ENCODE results near the gene MTCH1.
"Not testable (repeated sequence)": the region's sequence is repeated elsewhere in the genome, so short reads cannot be mapped to it uniquely, and the experiment has no call there.

Gene MTCH1

DNA sequence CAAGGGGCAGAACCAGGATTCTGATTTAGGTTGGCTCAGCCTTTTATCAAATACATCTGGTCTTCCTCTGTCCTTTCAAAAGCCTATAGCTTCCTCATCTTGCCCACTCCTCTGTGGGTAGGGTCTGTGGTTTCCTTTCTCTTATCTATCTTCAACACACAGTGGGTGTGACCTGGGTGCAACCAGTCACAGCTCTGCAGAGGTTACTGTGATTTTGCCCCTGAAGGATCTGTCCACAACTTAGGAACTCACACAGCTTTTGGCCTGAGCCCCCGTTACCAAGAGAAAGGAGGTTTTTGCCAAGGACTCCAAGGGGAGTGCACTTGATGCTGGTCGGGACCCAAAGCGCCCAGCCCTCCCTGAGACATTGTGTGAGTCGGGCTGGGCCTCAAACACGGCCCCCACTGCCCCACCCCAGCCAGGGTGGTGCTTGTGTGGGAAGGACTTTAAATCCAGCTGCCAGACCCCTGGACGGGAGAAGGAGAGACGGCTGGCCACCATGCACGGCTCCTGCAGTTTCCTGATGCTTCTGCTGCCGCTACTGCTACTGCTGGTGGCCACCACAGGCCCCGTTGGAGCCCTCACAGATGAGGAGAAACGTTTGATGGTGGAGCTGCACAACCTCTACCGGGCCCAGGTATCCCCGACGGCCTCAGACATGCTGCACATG lies 31.6 kb downstream of the MTCH1 start, which contains the start of gene PI16:
PI16 (plus strand) TSS at position 477 of the 670 bp plus-strand sequence; CDS start at position 500, 23 bp downstream.
- DNase-seq (ENCODE audit: low spot score), result no peak

DNA sequence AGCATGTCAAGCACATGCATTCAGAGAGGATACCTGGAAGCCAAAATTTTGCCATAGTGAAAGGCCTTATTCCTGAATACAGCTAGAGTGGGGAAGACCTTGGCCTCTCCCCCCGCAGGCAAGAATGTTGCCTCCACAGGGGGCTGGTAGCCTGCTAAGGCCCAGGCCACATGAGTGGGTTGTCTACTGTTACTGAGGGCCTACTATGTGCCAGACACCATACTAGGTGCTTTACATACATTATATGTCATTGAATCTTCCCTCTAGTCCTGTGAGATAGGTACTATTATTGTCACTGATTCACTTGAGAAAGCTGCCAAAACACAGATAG lies 32.1 kb downstream of the MTCH1 start:
- no peak for DNase-seq (ENCODE audit: low spot score)

DNA sequence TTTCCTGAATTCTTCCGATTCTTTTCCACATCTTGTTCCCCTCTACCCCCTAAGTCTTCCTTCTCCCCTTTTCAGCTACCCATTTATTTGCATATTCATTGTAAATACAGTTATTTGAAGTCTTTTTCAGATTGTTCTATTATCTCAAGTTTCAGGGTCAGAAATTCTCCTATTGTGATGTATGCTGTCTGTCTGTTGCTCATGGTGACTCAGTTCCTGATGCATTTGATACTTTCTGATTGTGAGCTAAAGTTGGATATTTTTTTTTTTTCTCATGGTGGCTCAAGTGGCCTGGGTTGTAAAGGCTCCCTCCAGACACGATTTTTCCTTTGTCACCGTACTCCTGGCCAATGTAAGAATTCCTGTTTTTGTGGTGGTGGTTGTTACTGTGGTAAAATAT lies 36.4 kb downstream of the MTCH1 start:
- no peak for DNase-seq (ENCODE audit: low spot score)

DNA sequence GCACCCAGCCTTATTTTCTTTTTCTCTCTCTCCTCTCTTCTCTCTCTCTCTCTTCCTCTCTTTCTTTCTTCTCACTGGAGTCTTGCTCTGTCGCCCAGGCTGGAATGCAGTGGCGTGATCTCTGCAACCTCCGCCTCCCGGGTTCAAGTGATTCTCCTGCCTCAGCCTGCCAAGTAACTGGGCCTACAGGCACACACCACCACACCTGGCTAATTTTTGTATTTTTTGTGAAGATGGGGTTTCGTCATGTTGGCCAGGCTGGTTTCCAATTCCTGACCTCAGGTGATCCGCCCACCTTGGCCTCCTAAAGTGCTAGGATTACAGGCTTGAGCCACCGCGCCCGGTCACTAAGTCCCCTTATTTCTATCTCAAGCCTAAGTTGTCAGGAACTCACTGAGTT lies 36.9 kb downstream of the MTCH1 start:
- not testable (repeated sequence) for DNase-seq (ENCODE audit: low spot score)

DNA sequence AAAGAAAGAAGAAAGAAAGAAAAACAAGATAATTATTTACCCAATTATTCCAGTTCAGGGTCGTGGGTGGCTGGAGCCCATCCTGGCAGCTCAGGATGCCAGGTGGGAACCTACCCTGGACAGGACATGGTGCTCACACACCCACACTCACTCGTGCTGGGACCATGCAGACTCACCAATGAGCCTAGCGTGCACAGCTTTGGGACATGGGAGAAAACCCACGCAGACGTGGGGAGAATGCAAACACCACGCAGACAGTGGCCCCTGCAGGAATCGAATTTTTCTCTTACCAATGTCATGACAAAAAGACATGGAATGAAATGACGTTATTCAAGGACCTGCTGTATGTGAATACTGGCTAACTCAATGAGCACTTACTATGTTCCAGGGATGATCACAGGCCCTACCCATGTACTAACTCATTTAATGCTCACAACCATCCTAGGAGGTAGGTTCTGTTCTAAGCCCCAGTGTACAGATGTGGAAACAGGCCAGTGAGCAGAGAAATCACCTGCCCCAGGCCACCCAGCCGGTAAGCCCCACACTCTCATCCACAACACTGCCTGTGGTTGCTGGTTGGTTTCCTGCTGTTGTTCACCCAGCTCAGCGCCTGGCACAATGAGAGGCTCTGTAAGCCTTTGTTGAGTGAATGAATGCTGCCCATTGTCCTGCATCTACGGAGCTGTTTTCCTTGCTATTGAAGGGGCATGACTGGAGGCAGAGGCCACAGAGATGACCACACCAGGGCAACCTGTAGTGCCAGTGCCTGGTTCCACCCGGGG lies 38.2 kb downstream of the MTCH1 start:
- DNase-seq (ENCODE audit: low spot score), result no peak

DNA sequence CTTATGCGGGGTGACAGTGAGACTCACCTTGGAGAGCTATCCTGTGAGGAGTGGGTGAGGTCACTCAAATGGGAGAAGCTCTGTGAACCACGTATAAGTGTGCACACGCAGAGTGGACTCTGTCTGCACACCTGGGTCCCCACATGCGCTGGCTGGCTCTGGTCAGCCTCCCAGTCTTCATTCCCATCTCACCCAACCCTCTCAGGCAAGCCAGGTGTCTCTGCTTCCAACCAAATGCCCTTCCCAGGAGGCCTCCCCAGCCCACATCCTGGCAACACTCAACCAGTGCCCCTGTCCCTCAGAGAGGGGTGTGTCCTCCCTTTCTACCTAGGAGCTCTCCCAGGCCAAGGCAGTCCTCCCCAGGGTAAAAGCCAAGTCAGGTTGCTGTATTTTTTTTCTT lies 39.5 kb downstream of the MTCH1 start:
- no peak for DNase-seq (ENCODE audit: low spot score)

DNA sequence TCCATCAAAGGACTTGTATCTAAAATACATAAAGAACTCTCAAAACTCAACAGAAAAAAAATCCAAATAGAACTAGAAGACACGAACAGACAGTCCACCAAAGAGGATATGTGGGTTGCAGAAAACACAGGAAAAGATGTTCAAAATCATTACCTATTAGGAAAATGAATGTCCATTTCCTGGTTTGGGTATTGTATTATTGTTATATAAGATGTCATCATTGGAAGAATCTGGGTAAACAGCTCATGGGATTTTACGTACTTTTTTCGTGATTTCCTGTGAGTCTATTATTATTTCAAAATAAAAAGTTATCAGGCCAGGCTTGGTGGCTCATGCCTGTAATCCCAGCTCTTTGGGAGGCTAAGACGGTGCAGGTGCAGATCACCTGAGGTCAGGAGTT lies 40.7 kb downstream of the MTCH1 start:
- DNase-seq (ENCODE audit: low spot score), result no peak

DNA sequence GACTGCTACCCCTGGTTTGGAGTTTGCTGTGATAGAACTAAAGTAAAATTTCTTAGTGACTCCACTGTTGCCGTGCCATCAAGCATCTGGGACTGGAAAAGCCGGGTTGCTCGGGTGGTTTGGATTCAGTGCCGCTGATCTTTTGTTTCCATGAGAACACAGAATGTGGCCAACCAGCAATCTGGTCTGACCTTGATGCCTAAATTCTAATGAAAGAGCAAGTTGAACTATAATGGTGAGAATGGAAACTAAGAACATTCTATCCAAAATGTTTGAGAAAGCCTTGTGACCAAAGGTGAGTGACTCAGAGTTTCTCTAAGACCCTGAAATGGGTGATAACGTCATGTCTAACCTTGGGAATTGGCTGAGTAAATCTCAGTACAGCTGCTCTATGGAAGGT lies 41.3 kb downstream of the MTCH1 start:
- DNase-seq (ENCODE audit: low spot score), result no peak

DNA sequence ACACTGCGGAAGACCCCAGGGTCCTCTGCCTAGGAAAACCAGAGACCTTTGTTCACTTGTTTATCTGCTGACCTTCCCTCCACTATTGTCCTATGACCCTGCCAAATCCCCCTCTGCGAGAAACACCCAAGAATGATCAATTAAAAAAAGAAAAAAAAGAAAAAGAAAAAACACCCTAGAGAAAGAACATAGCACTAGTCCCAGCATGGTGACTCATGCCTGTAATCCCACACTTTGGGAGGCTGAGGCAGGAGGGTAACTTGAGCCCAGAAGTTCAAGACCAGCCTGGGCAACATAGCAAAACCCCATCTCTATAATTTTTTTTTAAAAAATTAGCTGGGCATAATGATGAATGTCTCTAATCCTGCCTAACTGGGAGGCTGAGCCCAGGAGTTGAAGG lies 43.7 kb downstream of the MTCH1 start:
- DNase-seq (ENCODE audit: low spot score), result not testable (repeated sequence)

DNA sequence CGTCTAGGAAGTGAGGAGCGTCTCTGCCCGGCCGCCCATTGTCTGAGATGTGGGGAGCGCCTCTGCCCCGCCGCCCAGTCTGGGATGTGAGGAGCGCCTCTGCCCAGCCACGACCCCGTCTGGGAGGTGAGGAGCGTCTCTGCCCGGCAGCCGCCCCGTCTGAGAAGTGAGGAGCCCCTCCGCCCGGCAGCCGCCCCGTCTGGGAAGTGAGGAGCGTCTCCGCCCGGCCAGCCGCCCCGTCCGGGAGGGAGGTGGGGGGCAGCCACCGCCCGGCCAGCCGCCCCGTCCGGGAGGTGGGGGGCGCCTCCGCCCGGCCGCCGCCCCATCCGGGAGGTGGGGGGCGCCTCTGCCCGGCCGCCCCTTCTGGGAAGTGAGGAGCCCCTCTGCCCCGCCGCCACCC lies 44.4 kb downstream of the MTCH1 start:
- not testable (repeated sequence) for DNase-seq (ENCODE audit: low spot score)

DNA sequence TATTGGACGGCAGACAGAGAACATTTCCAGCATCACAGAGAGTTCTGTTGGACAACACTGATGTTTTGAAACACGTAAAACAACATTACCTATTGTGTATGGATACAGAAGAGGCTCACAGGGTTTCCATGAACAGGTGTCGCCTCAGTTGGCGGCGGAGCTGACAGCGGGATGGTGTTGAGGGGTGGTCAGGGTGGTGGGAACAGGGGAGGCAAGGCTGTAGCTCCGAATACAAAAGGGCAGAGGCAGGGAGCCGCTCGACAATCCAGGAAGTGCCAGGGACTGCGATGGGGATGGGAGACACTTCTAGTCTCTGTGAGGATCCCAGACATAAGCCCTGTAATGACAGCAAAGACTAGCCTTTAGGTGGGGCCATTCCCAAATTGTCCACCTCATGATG lies 46.0 kb downstream of the MTCH1 start:
- no peak for DNase-seq (ENCODE audit: low spot score)

DNA sequence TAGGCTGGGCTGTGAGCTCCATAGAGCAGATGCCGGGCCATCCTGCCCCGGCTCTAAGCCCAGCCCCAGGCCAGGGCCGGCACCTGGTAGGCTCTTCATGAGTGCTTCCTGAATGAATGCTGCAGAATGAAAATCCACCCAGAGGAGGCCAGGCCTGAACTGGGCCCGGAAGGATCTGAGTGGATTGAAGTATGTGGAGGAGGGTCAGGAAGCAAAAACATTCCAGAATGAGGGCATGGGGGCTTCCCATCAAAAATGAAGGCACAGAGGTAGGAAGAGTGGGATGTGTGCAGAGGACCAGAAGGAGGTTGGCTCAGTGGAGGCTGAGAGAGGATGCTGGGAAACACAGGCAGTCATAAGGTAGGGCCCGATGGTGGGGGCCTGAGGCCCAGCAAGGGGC lies 47.0 kb downstream of the MTCH1 start:
- not testable (repeated sequence) for DNase-seq (ENCODE audit: low spot score)

DNA sequence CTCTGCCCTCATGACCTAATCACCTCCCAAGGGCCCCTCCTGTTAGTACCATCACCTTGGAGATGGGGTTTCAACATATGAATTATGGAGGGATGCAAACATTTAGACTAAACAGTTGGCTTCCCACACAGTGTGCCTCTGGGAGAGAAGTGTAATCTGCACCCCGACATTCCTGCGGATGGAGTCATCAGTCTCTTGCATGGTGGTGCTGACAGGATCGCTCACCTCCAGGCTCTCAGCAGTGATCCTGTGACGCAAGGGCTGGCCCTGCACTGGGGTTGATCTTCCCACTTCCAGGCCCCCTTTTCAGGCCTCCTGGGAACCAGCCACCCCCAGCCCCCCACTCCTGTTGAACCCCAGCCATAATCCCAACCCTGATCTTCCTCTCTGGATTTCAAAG lies 47.5 kb downstream of the MTCH1 start:
- DNase-seq (ENCODE audit: low spot score), result no peak

DNA sequence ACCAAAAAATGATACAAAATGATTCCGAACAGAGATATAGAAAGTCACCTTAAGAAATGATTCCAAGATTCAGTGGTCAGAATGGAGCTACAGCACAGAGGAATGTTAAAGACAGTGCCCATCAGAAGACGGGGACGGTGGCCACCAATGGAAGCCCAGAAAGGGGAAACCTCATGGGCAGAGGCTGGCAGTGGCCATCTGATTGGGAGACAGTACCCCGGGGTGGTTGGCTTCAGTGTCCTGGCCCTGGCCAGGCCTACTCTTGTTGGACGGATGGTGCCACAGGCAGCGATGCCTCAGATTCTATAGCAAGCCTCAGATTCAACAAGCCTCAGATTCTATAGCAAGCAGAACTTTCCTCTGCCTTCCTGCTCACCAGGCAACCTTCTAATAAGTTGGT lies 48.1 kb downstream of the MTCH1 start:
- no peak for DNase-seq (ENCODE audit: low spot score)

DNA sequence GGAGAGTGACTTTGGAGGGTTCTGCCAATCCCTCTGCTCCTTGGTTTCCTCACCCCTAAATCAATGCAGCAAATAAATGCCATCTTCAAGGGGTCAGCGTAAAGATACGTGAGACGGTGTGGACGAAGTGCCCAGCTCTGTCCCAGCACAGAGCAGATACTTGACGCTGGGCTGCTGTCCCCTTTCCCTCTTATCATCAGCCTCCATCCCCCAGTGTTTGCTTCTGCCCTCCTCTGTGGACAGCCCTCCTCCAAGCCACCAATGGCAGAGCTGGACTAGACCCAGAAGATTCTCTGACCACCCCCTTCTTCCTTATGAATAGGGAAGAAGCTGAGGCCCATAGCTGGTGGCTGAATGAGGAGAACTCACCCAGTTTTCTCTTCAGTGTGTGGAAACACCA lies 49.2 kb downstream of the MTCH1 start:
- DNase-seq (ENCODE audit: low spot score), result no peak

DNA sequence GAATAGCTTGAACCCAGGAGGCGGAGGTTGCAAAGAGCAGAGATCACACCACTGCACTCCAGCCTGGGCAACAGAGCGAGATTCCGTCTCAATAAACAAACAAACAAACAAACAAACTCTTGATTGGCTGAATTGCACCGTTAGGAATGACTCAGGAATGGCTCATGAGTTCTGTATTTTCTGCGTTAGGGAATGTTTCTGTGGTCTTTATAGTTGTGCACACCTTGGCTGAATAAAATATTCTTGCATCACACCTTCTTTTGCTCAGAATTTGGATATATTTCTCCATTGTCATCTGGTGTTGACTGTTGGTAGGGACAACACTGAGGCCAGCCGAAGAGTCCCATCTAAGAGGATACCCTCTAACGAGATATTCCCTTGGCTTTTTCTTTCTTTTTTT lies 51.1 kb downstream of the MTCH1 start:
- DNase-seq (ENCODE audit: low spot score), result no peak

DNA sequence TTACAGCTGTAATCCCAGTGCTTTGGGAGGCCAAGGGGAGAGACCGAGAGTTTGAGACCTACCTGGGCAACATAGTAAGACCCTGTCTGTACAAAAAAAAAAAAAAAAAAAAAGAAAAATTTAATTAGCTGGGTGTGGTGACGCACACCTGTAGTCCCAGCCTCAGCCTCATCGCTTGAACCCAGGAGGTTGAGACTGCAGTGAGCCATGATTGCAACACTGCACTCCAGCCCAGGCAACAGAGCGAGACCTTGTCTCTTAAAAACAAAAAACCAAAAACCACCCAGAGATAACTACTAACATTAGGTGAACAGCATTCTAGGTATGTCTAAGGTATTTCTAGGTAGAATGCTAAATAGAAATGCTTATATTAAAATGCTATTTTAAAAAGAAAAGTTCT lies 52.5 kb downstream of the MTCH1 start:
- DNase-seq (ENCODE audit: low spot score), result no peak

DNA sequence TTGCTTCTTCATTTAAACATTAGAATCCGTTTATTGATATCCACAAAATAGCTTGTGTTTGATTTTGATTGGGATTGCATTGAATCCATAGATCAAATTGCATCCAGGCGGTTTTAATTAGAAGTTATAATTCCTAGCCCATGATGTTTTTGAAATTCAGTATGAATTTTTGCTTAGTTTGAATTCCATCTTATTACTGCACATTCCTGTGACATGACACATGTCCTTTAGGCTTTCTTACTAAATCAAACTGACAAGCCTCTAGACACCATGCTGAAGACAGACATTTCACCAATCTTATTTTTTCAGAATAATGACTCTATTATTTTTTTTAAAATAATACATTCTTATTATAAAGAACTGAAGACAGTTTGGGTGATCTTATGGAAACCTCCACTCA lies 52.9 kb downstream of the MTCH1 start:
- DNase-seq (ENCODE audit: low spot score), result no peak

DNA sequence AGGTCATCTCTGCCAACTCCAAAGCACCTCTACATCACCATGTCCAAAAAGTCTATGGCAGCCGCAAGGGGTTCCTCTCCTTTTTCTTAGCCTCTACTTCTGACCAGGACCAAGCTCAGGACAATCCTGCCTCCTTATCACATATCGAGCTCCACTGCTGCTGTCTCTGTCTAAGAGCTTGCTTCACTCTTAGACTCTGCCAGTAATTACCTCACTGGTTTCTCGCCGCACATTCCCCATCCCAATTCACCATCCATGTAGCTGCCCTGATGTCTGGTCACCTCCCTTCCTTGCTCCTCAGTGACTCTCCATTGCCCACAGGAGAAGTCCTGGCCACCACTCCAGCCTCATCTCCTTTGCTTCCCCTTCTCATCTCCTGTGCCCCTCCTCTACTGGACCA lies 55.5 kb downstream of the MTCH1 start:
- no peak for DNase-seq (ENCODE audit: low spot score)

DNA sequence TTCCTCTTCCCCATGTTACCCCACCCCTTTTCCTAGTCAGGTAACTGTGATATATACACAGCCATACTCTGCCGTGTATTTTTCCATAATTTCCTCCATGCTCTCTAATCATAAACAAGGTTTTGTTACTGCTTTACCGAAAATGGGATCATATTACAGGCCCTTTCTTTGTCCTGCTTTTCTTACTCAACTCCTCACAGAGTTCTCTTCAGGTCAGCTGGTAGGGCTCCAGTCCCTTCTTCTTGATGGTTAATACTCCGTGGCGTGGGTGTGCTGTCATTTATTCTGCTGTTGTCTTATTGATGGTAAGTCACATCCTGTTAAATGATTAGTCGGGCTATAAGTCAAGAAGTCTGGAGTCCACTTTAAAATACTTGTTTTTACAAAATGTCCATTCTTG lies 56.4 kb downstream of the MTCH1 start:
- no peak for DNase-seq (ENCODE audit: low spot score)

DNA sequence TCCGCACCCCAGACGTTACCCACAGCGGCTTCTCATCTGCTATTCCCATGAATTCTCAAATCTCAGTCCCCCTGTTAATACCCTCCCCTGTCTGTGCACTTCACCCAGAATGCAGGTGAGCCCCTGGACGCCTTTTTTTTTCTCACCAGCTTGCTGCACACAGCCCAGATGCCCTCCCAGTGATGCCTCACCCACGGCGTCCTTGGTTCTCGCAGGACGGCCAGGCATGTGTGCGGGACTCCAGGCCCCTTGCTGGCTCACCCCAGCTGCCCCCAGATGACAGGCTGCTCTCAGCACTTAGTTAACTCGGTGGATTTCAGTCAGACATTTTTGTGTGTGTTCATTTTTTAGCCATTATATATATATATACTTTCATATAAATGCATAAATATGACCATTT lies 56.8 kb downstream of the MTCH1 start:
- DNase-seq (ENCODE audit: low spot score), result no peak

DNA sequence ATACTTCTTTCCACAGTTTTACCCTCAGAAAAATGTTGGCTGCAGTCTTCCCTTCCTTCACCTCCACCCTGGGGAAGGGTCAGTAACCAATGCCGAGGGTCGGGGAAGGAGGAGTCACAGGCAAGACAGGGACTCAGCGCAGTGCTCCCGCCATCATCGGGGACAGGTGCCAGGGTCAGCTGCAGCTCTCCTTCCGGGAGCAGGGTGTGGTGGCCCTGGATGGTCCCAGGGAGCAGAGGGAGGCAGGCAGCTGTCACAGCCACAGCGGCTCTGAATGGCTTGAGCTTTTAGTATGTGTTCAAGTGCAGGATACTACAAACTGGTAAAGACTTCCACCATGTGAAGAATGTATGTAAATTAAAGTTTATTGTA lies 57.5 kb downstream of the MTCH1 start:
- no peak for DNase-seq (ENCODE audit: low spot score)

DNA sequence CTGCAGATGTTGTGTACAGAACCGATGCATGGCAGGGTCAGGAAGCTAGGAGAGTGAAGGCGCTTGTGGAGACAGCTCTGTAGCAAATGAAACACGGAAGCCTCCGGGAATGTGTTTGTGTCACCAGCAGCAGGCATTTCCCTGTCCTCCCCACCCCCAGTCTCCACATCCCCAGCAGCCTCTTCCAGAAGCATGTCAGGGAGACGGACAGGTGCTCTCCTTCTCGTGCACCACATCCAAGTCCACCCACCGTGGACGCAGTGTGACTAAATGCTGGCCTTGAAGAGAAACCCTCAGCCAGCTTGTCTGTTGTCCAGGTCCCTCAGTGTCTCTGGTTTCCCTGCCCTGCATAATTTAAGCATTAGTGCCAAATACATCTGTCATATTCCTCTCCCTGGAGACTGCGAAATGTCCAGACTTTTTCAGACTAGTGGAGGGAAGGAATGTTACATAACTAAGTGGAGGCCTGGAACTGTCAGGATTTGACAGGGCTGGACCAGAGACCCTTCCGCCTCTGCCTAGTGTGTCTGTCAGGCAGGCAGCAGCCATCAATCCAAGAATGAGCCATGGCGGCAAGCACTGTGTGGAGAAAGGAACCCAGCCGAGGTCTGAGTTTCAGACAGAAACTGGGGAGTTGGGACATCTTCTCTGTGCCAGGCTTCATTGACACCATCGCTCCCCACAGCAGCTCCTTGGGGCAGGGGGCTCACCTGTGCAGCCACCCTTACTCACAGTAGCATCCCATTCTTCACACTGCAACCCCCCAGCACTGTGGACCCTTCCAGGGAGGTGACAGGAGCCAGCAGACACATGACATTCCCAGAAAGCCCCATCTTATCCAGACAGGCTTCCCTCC lies 58.1 kb downstream of the MTCH1 start:
- no peak for DNase-seq (ENCODE audit: low spot score)
